NB4 (cell line): ENCODE data around the gene SH3BGRL2.

Experiments
- DNase-seq: peaks from one replicate; pipeline ENCODE4 v3.0.0; 2010; ENCODE audit warnings: low read depth
- H3K4me3 ChIP-seq: one replicate; pipeline ENCODE4 v1.5.1; 2011; ENCODE audit warnings: mild to moderate bottlenecking, low read depth, low read length, moderate library complexity
- CTCF ChIP-seq: IDR thresholded peaks from one replicate; pipeline ENCODE4 v1.5.1; 2012; ENCODE audit warnings: low read depth, low read length
- MAX ChIP-seq: IDR thresholded peaks from 2 replicates; pipeline ENCODE4 v1.6.1; 2011; ENCODE audit warnings: low read depth, low read length
- MYC ChIP-seq: IDR thresholded peaks from 2 replicates; pipeline ENCODE4 v1.6.1; 2011; ENCODE audit warnings: low read depth, low read length
- POLR2A ChIP-seq: IDR thresholded peaks from 2 replicates; pipeline ENCODE4 v1.6.1; 2011; ENCODE audit warnings: mild to moderate bottlenecking; ENCODE audit not compliant: insufficient read length; ENCODE audit errors: extremely low read depth

The SH3BGRL2 gene

GRCh38 chr6:79710127-79710526 lies 79.0 kb downstream of the SH3BGRL2 start:
- DNase-seq: no peak
- TF ChIP-seq MAX: no peak
- no peak for TF ChIP-seq MYC
- TF ChIP-seq POLR2A: no peak
- TF ChIP-seq CTCF: no peak
- no peak overlapping the region for H3K4me3 ChIP-seq

GRCh38 chr6:79711167-79711566 lies 80.0 kb downstream of the SH3BGRL2 start:
- no peak for TF ChIP-seq POLR2A
- TF ChIP-seq MAX: no peak
- no peak for TF ChIP-seq CTCF
- TF ChIP-seq MYC: no peak
- no peak for DNase-seq
- no peak overlapping the region for H3K4me3 ChIP-seq

- DNase-seq: no peak
- H3K4me3 ChIP-seq: no peak overlapping the region
- TF ChIP-seq MAX: no peak
- TF ChIP-seq MYC: no peak
- no peak for TF ChIP-seq POLR2A
- TF ChIP-seq CTCF: no peak
These were observed 81.0 kb downstream of the SH3BGRL2 start for GRCh38 chr6:79712144-79712543.

- no peak overlapping the region for H3K4me3 ChIP-seq
- TF ChIP-seq POLR2A: no peak
- no peak for TF ChIP-seq MYC
- no peak for TF ChIP-seq MAX
- TF ChIP-seq CTCF: no peak
- DNase-seq: no peak
These were observed 81.5 kb downstream of the SH3BGRL2 start for GRCh38 chr6:79712616-79713135.

- no peak overlapping the region for H3K4me3 ChIP-seq
- TF ChIP-seq MAX: no peak
- TF ChIP-seq MYC: no peak
- peak; percentile 63 for TF ChIP-seq CTCF
- no peak for TF ChIP-seq POLR2A
- DNase-seq: peak; percentile 56
These were observed 82.7 kb downstream of the SH3BGRL2 start for GRCh38 chr6:79713701-79714322.
